WTC11 (cell line): ENCODE results near the gene ITPR3. TPM values are rescaled to one million over a fixed set of nuclear protein-coding genes. Genes with fewer than 3 reads are reported as not detected.

Experiments
- ATAC-seq: fragments of 200-7000 bp; cut with Tn5 transposase; 2 replicates; pipeline ENCODE4 v1.10.0; 2021; ENCODE audit warnings: mild to moderate bottlenecking, moderate library complexity
- CTCF ChIA-PET: fragments of 300-600 bp; sonication (Branson Sonifier 250); formaldehyde crosslinking; loops from one replicate; lab custom pipeline; 2021; ENCODE audit warnings: antibody characterized with exemption; lab: Charles Lee
- POLR2A ChIA-PET: fragments of 350-600 bp; sonication (Branson Sonifier 250); formaldehyde crosslinking; loops from one replicate; lab custom pipeline; 2021; ENCODE audit warnings: antibody characterized with exemption; lab: Charles Lee
- DNase-seq: peaks from one replicate; pipeline ENCODE4 v3.0.0; 2021; ENCODE audit warnings: low spot score
- H3K27ac Mint-ChIP-seq: 2 replicates; pipeline ENCODE4 v1.8.0; 2021; ENCODE audit warnings: mixed read lengths
- H3K27me3 Mint-ChIP-seq: 2 replicates; pipeline ENCODE4 v1.8.0; 2021; ENCODE audit warnings: low read depth, mild to moderate bottlenecking, moderate library complexity, mixed read lengths
- H3K36me3 Mint-ChIP-seq: 2 replicates; pipeline ENCODE4 v1.8.0; 2021; ENCODE audit warnings: mixed read lengths
- H3K4me1 Mint-ChIP-seq: 2 replicates; pipeline ENCODE4 v1.8.0; 2022; ENCODE audit warnings: mixed read lengths
- H3K4me3 Mint-ChIP-seq: 2 replicates; pipeline ENCODE4 v1.8.0; 2021; ENCODE audit warnings: mild to moderate bottlenecking, moderate library complexity, mixed read lengths
- H3K9me3 Mint-ChIP-seq: 2 replicates; pipeline ENCODE4 v1.8.0; 2021; ENCODE audit warnings: mixed read lengths
- AFF4 ChIP-seq: sonication (generic); formaldehyde crosslinking; IDR thresholded peaks from 2 replicates; pipeline ENCODE4 v1.8.1; 2023; ENCODE audit warnings: mild to moderate bottlenecking, missing genetic modification reagents, borderline replicate concordance
- CBFB ChIP-seq: sonication (generic); formaldehyde crosslinking; IDR thresholded peaks from 2 replicates; pipeline ENCODE4 v1.8.1; 2022; ENCODE audit warnings: mild to moderate bottlenecking, low read depth, missing genetic modification reagents
- CREM ChIP-seq: sonication (generic); formaldehyde crosslinking; IDR thresholded peaks from 2 replicates; pipeline ENCODE4 v1.8.1; 2022; ENCODE audit warnings: mild to moderate bottlenecking, missing genetic modification reagents, moderate library complexity
- E2F4 ChIP-seq: sonication (generic); formaldehyde crosslinking; IDR thresholded peaks from 2 replicates; pipeline ENCODE4 v1.8.1; 2022; ENCODE audit warnings: low read depth, mild to moderate bottlenecking, moderate library complexity, missing genetic modification reagents, borderline replicate concordance
- E2F5 ChIP-seq: sonication (generic); formaldehyde crosslinking; IDR thresholded peaks from 2 replicates; pipeline ENCODE4 v1.8.1; 2022; ENCODE audit warnings: mild to moderate bottlenecking, moderate library complexity, missing genetic modification reagents
- ETV6 ChIP-seq: sonication (generic); formaldehyde crosslinking; IDR thresholded peaks from 2 replicates; pipeline ENCODE4 v1.8.1; 2022; ENCODE audit warnings: mild to moderate bottlenecking, missing genetic modification reagents
- GTF2I ChIP-seq: fragments of 250-450 bp; sonication (Bioruptor Pico); conservative IDR thresholded peaks from 2 replicates; pipeline ENCODE4 v1.4.0; 2021; ENCODE audit warnings: mild to moderate bottlenecking
- HMGA2 ChIP-seq: fragments of 250-450 bp; sonication (Bioruptor Pico); IDR thresholded peaks from 2 replicates; pipeline ENCODE4 v1.4.0; 2021; ENCODE audit warnings: mild to moderate bottlenecking, moderate library complexity
- JUN ChIP-seq: sonication (generic); formaldehyde crosslinking; IDR thresholded peaks from 2 replicates; pipeline ENCODE4 v1.8.0; 2023; ENCODE audit warnings: mild to moderate bottlenecking, missing genetic modification reagents
- KAT7 ChIP-seq: sonication (generic); formaldehyde crosslinking; IDR thresholded peaks from 2 replicates; pipeline ENCODE4 v1.8.1; 2023; ENCODE audit warnings: missing genetic modification reagents, mild to moderate bottlenecking, borderline replicate concordance
- MAX ChIP-seq: sonication (generic); formaldehyde crosslinking; IDR thresholded peaks from 2 replicates; pipeline ENCODE4 v1.8.0; 2022; ENCODE audit warnings: mild to moderate bottlenecking, missing genetic modification reagents
- NFYB ChIP-seq: sonication (generic); formaldehyde crosslinking; conservative IDR thresholded peaks from 2 replicates; pipeline ENCODE4 v1.8.0; 2022; ENCODE audit warnings: low read depth, missing genetic modification reagents
- TCF7 ChIP-seq: sonication (generic); formaldehyde crosslinking; IDR thresholded peaks from 2 replicates; pipeline ENCODE4 v1.8.0; 2022; ENCODE audit warnings: mild to moderate bottlenecking, low read depth, missing genetic modification reagents, moderate library complexity
- TEAD4 ChIP-seq: sonication (generic); formaldehyde crosslinking; IDR thresholded peaks from 2 replicates; pipeline ENCODE4 v1.8.0; 2022; ENCODE audit warnings: mild to moderate bottlenecking, missing genetic modification reagents
- ZBTB43 ChIP-seq: sonication (generic); formaldehyde crosslinking; IDR thresholded peaks from 2 replicates; pipeline ENCODE4 v1.8.1; 2023; ENCODE audit warnings: mild to moderate bottlenecking, missing genetic modification reagents
- ZNF121 ChIP-seq: sonication (generic); formaldehyde crosslinking; IDR thresholded peaks from 2 replicates; pipeline ENCODE4 v1.8.0; 2023; ENCODE audit warnings: missing genetic modification reagents
- total RNA-seq: library from RNA; stranded (reverse); gene quantifications from 3 replicates; pipeline ENCODE4 v1.2.3, GENCODE V29; 2021
- TF ChIP-seq, protein P1 (sequence below): fragments of 200-600 bp; IDR thresholded peaks from 2 replicates; pipeline ENCODE4 v1.8.0; 2022; ENCODE audit warnings: antibody characterized with exemption
- TF ChIP-seq, protein P2 (sequence below): sonication (generic); formaldehyde crosslinking; IDR thresholded peaks from 2 replicates; pipeline ENCODE4 v1.8.0; 2022; ENCODE audit warnings: missing genetic modification reagents
- TF ChIP-seq, protein P3 (sequence below): fragments of 250-450 bp; sonication (Bioruptor Pico); IDR thresholded peaks from 2 replicates; pipeline ENCODE4 v1.9.0; 2021; ENCODE audit warnings: mild to moderate bottlenecking, borderline replicate concordance

The ITPR3 gene
- total RNA-seq, 1 experiment from 2014 or later, result 47.3 TPM

DNA sequence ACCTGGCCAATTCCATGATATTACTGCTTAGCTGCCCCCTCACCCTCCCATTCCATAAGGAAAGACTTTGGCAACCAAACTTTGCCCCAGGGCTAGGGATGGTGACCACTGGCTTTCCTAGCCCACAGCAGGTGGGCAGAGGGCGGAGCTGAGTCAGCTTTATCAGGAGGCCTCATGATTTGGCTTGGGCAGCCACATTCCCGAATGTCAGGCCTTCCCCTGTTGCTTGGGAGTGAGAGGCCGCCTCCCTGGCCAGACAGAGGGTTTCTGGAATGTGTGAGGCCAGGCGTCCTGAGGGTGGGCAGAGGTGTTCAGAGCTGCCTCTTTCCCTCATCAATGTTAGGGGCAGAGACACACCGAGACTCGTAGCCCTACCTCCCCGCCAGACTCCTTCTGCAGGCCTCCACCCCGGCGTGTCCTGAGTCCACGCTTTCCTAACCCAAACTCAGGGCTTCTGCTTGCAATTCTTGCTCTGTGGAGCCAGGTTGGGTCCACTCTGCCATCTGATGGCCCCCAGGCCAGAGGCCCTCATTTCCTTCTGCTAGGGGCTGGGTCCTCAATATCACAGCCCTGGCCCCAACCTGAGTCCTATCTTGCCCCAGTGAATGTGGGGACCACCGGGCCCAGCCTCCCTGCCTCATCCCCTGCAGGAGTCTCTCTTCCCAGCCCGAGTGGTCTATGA lies 71.1 kb downstream of the ITPR3 start:
- Mint-ChIP-seq H3K4me1 (peaks cover 10% of the 10 kb centered on the region), H3K27ac (no peak overlapping the region; the same call in 1 of the 2 replicates), H3K36me3 (peaks cover 53% of the 10 kb centered on the region), H3K27me3 (no peaks in the 10 kb centered on the region), H3K4me3 (no peak overlapping the region), H3K9me3 (no peaks in the 10 kb centered on the region)
- DNase-seq, result peak; percentile 30
- CTCF ChIA-PET, result interaction anchor here (0.9 to 1.8 kb wide), 4 partner anchors 8 to 107 kb away, joined by 3 to 8 read pairs (median 4); no protein-coding TSS in a partner anchor
- ATAC-seq, result peak; percentile 21; the same call in 1 of the 2 replicates
- POLR2A ChIA-PET, result interaction anchor here (0.6 kb wide), 1 partner anchor 30 kb away, joined by 3 read pairs; no protein-coding TSS in a partner anchor
- TF ChIP-seq GTF2I (CRISPR knock-in tag) (no peak), E2F4 (no peak), ETV6 (CRISPR knock-in tag) (no peak), TCF7 (CRISPR knock-in tag) (no peak), CBFB (no peak), TEAD4 (no peak), AFF4 (no peak), KAT7 (CRISPR knock-in tag) (no peak), MAX (CRISPR knock-in tag) (no peak), E2F5 (CRISPR knock-in tag) (no peak), NFYB (CRISPR knock-in tag) (no peak), JUN (CRISPR knock-in tag) (no peak), ZNF121 (CRISPR knock-in tag) (no peak), CREM (CRISPR knock-in tag) (no peak), HMGA2 (CRISPR knock-in tag) (no peak), ZBTB43 (CRISPR knock-in tag) (no peak)
- TF ChIP-seq, protein P1, sequence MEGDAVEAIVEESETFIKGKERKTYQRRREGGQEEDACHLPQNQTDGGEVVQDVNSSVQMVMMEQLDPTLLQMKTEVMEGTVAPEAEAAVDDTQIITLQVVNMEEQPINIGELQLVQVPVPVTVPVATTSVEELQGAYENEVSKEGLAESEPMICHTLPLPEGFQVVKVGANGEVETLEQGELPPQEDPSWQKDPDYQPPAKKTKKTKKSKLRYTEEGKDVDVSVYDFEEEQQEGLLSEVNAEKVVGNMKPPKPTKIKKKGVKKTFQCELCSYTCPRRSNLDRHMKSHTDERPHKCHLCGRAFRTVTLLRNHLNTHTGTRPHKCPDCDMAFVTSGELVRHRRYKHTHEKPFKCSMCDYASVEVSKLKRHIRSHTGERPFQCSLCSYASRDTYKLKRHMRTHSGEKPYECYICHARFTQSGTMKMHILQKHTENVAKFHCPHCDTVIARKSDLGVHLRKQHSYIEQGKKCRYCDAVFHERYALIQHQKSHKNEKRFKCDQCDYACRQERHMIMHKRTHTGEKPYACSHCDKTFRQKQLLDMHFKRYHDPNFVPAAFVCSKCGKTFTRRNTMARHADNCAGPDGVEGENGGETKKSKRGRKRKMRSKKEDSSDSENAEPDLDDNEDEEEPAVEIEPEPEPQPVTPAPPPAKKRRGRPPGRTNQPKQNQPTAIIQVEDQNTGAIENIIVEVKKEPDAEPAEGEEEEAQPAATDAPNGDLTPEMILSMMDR, result no peak
- TF ChIP-seq, protein P2, sequence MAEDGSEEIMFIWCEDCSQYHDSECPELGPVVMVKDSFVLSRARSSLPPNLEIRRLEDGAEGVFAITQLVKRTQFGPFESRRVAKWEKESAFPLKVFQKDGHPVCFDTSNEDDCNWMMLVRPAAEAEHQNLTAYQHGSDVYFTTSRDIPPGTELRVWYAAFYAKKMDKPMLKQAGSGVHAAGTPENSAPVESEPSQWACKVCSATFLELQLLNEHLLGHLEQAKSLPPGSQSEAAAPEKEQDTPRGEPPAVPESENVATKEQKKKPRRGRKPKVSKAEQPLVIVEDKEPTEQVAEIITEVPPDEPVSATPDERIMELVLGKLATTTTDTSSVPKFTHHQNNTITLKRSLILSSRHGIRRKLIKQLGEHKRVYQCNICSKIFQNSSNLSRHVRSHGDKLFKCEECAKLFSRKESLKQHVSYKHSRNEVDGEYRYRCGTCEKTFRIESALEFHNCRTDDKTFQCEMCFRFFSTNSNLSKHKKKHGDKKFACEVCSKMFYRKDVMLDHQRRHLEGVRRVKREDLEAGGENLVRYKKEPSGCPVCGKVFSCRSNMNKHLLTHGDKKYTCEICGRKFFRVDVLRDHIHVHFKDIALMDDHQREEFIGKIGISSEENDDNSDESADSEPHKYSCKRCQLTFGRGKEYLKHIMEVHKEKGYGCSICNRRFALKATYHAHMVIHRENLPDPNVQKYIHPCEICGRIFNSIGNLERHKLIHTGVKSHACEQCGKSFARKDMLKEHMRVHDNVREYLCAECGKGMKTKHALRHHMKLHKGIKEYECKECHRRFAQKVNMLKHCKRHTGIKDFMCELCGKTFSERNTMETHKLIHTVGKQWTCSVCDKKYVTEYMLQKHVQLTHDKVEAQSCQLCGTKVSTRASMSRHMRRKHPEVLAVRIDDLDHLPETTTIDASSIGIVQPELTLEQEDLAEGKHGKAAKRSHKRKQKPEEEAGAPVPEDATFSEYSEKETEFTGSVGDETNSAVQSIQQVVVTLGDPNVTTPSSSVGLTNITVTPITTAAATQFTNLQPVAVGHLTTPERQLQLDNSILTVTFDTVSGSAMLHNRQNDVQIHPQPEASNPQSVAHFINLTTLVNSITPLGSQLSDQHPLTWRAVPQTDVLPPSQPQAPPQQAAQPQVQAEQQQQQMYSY (CRISPR knock-in tag), result no peak
- TF ChIP-seq, protein P3, sequence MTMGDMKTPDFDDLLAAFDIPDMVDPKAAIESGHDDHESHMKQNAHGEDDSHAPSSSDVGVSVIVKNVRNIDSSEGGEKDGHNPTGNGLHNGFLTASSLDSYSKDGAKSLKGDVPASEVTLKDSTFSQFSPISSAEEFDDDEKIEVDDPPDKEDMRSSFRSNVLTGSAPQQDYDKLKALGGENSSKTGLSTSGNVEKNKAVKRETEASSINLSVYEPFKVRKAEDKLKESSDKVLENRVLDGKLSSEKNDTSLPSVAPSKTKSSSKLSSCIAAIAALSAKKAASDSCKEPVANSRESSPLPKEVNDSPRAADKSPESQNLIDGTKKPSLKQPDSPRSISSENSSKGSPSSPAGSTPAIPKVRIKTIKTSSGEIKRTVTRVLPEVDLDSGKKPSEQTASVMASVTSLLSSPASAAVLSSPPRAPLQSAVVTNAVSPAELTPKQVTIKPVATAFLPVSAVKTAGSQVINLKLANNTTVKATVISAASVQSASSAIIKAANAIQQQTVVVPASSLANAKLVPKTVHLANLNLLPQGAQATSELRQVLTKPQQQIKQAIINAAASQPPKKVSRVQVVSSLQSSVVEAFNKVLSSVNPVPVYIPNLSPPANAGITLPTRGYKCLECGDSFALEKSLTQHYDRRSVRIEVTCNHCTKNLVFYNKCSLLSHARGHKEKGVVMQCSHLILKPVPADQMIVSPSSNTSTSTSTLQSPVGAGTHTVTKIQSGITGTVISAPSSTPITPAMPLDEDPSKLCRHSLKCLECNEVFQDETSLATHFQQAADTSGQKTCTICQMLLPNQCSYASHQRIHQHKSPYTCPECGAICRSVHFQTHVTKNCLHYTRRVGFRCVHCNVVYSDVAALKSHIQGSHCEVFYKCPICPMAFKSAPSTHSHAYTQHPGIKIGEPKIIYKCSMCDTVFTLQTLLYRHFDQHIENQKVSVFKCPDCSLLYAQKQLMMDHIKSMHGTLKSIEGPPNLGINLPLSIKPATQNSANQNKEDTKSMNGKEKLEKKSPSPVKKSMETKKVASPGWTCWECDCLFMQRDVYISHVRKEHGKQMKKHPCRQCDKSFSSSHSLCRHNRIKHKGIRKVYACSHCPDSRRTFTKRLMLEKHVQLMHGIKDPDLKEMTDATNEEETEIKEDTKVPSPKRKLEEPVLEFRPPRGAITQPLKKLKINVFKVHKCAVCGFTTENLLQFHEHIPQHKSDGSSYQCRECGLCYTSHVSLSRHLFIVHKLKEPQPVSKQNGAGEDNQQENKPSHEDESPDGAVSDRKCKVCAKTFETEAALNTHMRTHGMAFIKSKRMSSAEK (CRISPR knock-in tag), result no peak
